DOHH2 (cell line): ENCODE data around the gene ICAM5.

Source experiments
- H3F3A ChIP-seq: fragments of 200-600 bp; sonication (generic), shearing (Covaris generic); 2 replicates; pipeline ENCODE4 v1.6.0; 2016; ENCODE audit warnings: antibody characterized with exemption, mild to moderate bottlenecking; ENCODE audit not compliant: control insufficient read depth, insufficient read depth
- H3K27ac ChIP-seq: fragments of 200-600 bp; sonication (generic); 2 replicates; pipeline ENCODE4 v1.5.1; 2014; ENCODE audit warnings: low read depth, mild to moderate bottlenecking, low read length, moderate library complexity
- H3K27me3 ChIP-seq: fragments of 200-600 bp; sonication (generic); 2 replicates; pipeline ENCODE4 v1.6.1; 2014; ENCODE audit warnings: mild to moderate bottlenecking, low read length, mixed read lengths; ENCODE audit not compliant: control insufficient read depth
- H3K36me3 ChIP-seq: fragments of 200-600 bp; sonication (generic); 2 replicates; pipeline ENCODE4 v1.6.1; 2014; ENCODE audit warnings: mild to moderate bottlenecking, low read length, moderate library complexity, mixed read lengths; ENCODE audit not compliant: control insufficient read depth
- H3K4me1 ChIP-seq: fragments of 200-600 bp; sonication (generic); 2 replicates; pipeline ENCODE4 v1.6.1; 2014; ENCODE audit warnings: mild to moderate bottlenecking, low read length, mixed read lengths; ENCODE audit not compliant: control insufficient read depth
- H3K4me2 ChIP-seq: fragments of 200-600 bp; sonication (generic); 2 replicates; pipeline ENCODE4 v1.6.0; 2014; ENCODE audit warnings: mild to moderate bottlenecking, low read length, moderate library complexity
- H3K4me3 ChIP-seq: fragments of 200-600 bp; sonication (generic); 2 replicates; pipeline ENCODE4 v1.5.1; 2014; ENCODE audit warnings: mild to moderate bottlenecking, low read length, mixed read lengths
- H3K79me2 ChIP-seq: fragments of 200-600 bp; sonication (generic); 2 replicates; pipeline ENCODE4 v1.6.1; 2014; ENCODE audit warnings: mild to moderate bottlenecking, low read length, mixed read lengths; ENCODE audit not compliant: control insufficient read depth
- H3K9me2 ChIP-seq: fragments of 200-600 bp; sonication (generic); replicated peaks from 2 replicates; pipeline ENCODE4 v1.6.1; 2014; ENCODE audit warnings: mild to moderate bottlenecking, low read length, mixed read lengths; ENCODE audit not compliant: control insufficient read depth
- H3K9me3 ChIP-seq: fragments of 200-600 bp; sonication (generic); 2 replicates; pipeline ENCODE4 v1.6.1; 2014; ENCODE audit warnings: antibody characterized with exemption, low read length, mixed read lengths; ENCODE audit not compliant: control insufficient read depth, insufficient read depth
- H4K20me1 ChIP-seq: fragments of 200-600 bp; sonication (generic); 2 replicates; pipeline ENCODE4 v1.6.0; 2014; ENCODE audit warnings: low read depth, mild to moderate bottlenecking, antibody characterized with exemption, low read length, moderate library complexity; ENCODE audit not compliant: control insufficient read depth, insufficient read depth
- CTCF ChIP-seq: fragments of 200-600 bp; sonication (generic); IDR thresholded peaks from one replicate; pipeline ENCODE4 v1.5.1; 2014; ENCODE audit warnings: antibody characterized with exemption, mild to moderate bottlenecking, low read depth, low read length; ENCODE audit not compliant: poor library complexity, severe bottlenecking
- EZH2phosphoT487 ChIP-seq: fragments of 200-600 bp; sonication (generic); IDR thresholded peaks from 2 replicates; pipeline ENCODE4 v1.6.1; 2017; ENCODE audit warnings: borderline replicate concordance, mild to moderate bottlenecking, antibody characterized with exemption, low read length, moderate library complexity, mixed read lengths

ICAM5 gene

GRCh38 chr19:10295847-10296591 lies 6.3 kb downstream of the ICAM5 start:
- peak overlapping the region; percentile 97 for H3K4me2 ChIP-seq
- no peaks in the 10 kb centered on the region for H3K9me2 ChIP-seq
- H3K36me3 ChIP-seq, result no peaks in the 10 kb centered on the region; the same call in 1 of the 2 replicates
- H3K9me3 ChIP-seq, result no peaks in the 10 kb centered on the region
- H3K4me3 ChIP-seq, result peak overlapping the region; percentile 67
- no peaks in the 10 kb centered on the region for H3K79me2 ChIP-seq
- TF ChIP-seq CTCF, result no peak
- TF ChIP-seq EZH2phosphoT487, result no peak
- no peaks in the 10 kb centered on the region for H4K20me1 ChIP-seq
- peaks cover 11% of the 10 kb centered on the region for H3K27me3 ChIP-seq
- no peak overlapping the region for H3K27ac ChIP-seq
- H3F3A ChIP-seq, result no peaks in the 10 kb centered on the region
- peaks cover 36% of the 10 kb centered on the region for H3K4me1 ChIP-seq

GRCh38 chr19:10299545-10300458 lies 10.1 kb downstream of the ICAM5 start:
- Histone ChIP-seq H4K20me1 (no peaks in the 10 kb centered on the region), H3K4me3 (no peak overlapping the region), H3K4me2 (no peak overlapping the region), H3K9me3 (no peaks in the 10 kb centered on the region), H3K27ac (no peak overlapping the region), H3K27me3 (no peaks in the 10 kb centered on the region; the same call in 1 of the 2 replicates), H3K36me3 (no peaks in the 10 kb centered on the region), H3K4me1 (peaks cover 19% of the 10 kb centered on the region), H3K9me2 (no peaks in the 10 kb centered on the region), H3K79me2 (no peaks in the 10 kb centered on the region), H3F3A (no peaks in the 10 kb centered on the region)
- no peak for TF ChIP-seq EZH2phosphoT487

GRCh38 chr19:10305139-10305806 lies 15.5 kb downstream of the ICAM5 start:
- H3K27ac ChIP-seq, result no peak overlapping the region
- no peak overlapping the region for H3K4me3 ChIP-seq
- H3K79me2 ChIP-seq, result no peaks in the 10 kb centered on the region
- TF ChIP-seq EZH2phosphoT487 (no peak), CTCF (no peak)
- no peaks in the 10 kb centered on the region for H4K20me1 ChIP-seq
- no peaks in the 10 kb centered on the region for H3K4me1 ChIP-seq
- no peak overlapping the region for H3K4me2 ChIP-seq
- peaks cover 3% of the 10 kb centered on the region; the same call in 1 of the 2 replicates for H3K36me3 ChIP-seq
- no peaks in the 10 kb centered on the region for H3K9me2 ChIP-seq
- no peaks in the 10 kb centered on the region for H3K27me3 ChIP-seq
- H3K9me3 ChIP-seq, result no peaks in the 10 kb centered on the region
- no peaks in the 10 kb centered on the region for H3F3A ChIP-seq
